CD4-positive, CD25-positive, alpha-beta regulatory T cell (primary cell): Measurements from ENCODE around the gene GALNT11. TPM values are rescaled to one million over a fixed set of nuclear protein-coding genes. Genes with fewer than 3 reads are reported as not detected.

Experiments used
- ATAC-seq, 2 donors: fragments of 150-1000 bp; cut with Tn5 transposase; one replicate each; pipeline ENCODE4 v1.10.0; 2021; ENCODE audit warnings: low read depth in 2 of 2, moderate number of reproducible peaks in 2 of 2, moderate library complexity in 1 of 2
- DNase-seq, 3 donors: peaks; one replicate each; pipeline versions ENCODE4 v3.0.0 to v3.0.0-alpha.2; 2012 to 2022; ENCODE audit warnings: mixed read lengths in 1 of 3
- H3K27ac ChIP-seq: one replicate; pipeline ENCODE4 v1.7.0; 2013; ENCODE audit warnings: mild to moderate bottlenecking, low read length; ENCODE audit not compliant: insufficient read depth, poor library complexity, severe bottlenecking
- H3K27me3 ChIP-seq: one replicate; pipeline ENCODE4 v1.7.0; 2013; ENCODE audit warnings: low read length; ENCODE audit not compliant: control insufficient read depth, insufficient read depth
- H3K36me3 ChIP-seq: one replicate; pipeline ENCODE4 v1.7.0; 2013; ENCODE audit warnings: mild to moderate bottlenecking, low read length, moderate library complexity; ENCODE audit not compliant: control insufficient read depth, insufficient read depth
- H3K4me1 ChIP-seq: 2 replicates; pipeline ENCODE4 v1.7.0; 2013; ENCODE audit warnings: mild to moderate bottlenecking, low read length; ENCODE audit not compliant: insufficient read depth, control insufficient read depth, poor library complexity, severe bottlenecking
- H3K4me3 ChIP-seq: one replicate; pipeline ENCODE4 v1.7.0; 2013; ENCODE audit warnings: low read depth, mild to moderate bottlenecking, low read length, moderate library complexity
- H3K9me3 ChIP-seq, 2 experiments: 1 replicate in 1 of 2; 2 replicates in 1 of 2; pipeline ENCODE4 v1.7.0; 2013; ENCODE audit warnings: low read length in 2 of 2, mild to moderate bottlenecking in 1 of 2, moderate library complexity in 1 of 2; ENCODE audit not compliant: control insufficient read depth in 2 of 2
- H3K27ac Mint-ChIP-seq, 3 donors: one replicate each; pipeline ENCODE4 v1.8.0; 2020 to 2022; ENCODE audit warnings: mild to moderate bottlenecking in 3 of 3, mixed read lengths in 3 of 3, moderate library complexity in 2 of 3
- H3K27me3 Mint-ChIP-seq: one replicate; pipeline ENCODE4 v1.8.0; 2022; ENCODE audit warnings: mild to moderate bottlenecking, mixed read lengths
- H3K36me3 Mint-ChIP-seq: one replicate; pipeline ENCODE4 v1.8.0; 2020; ENCODE audit warnings: mixed read lengths
- H3K4me1 Mint-ChIP-seq, 4 donors: one replicate each; pipeline ENCODE4 v1.8.0; 2020 to 2022; ENCODE audit warnings: mixed read lengths in 4 of 4, mild to moderate bottlenecking in 1 of 4
- H3K4me3 Mint-ChIP-seq, 4 donors: one replicate each; pipeline ENCODE4 v1.8.0; 2020 to 2022; ENCODE audit warnings: mild to moderate bottlenecking in 4 of 4, mixed read lengths in 4 of 4, moderate library complexity in 3 of 4
- H3K9me3 Mint-ChIP-seq, 7 donors: one replicate each; pipeline ENCODE4 v1.8.0; 2020 to 2022; ENCODE audit warnings: mixed read lengths in 7 of 7, mild to moderate bottlenecking in 3 of 7, moderate library complexity in 2 of 7
- polyA plus RNA-seq, 4 donors: library from polyadenylated mRNA; unstranded; fragments of 300-500 nt; fragmentation: Illumina TruSeq; gene quantifications; one replicate each; pipeline ENCODE4 v1.2.3, GENCODE V29; 2021
- total RNA-seq: library from RNA; stranded (reverse); gene quantifications from one replicate; pipeline ENCODE4 v1.2.3, GENCODE V29; 2022

The GALNT11 gene
- total and polyA plus RNA-seq, 5 donors from 2014 or later = 22.5 to 27.1 (median 25.4) TPM

DNA sequence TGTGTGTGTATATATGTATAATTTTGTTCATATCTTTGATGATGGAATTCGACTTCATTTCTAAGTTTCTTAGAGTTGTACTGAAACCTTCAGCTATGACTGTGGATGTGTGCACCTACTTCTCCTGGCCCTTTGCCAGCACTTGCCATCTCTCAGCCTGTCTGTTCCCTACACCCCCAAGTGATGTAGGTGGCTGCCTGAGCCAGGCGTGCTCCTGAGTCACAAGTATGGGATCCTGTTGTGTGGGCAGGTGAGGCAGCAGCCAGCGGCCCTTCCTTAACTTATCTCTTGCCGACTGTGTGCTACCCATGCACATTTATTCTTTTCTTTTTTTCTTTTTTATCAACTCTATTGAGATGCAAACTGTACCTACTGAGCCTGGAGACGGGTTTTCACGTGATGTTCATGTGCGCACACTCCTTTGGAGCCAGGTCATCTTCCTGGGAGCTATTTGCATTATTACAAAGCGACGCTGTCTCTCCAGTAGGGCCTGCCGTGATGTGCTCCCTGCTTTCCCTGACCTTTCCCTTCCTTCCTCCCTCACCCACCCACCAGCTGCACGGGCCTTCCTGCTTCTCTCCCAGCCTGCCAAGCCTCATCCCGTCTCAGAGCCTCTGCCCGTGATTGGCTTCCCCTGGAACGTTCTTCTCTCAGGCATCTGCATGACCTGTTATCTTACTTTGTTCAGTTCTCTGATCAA is 31.3 kb upstream of the GALNT11 start:
- Mint-ChIP-seq H3K36me3 (no peaks in the 10 kb centered on the region), H3K9me3 (no peaks in the 10 kb centered on the region), H3K27ac (peak overlapping the region in 1 of 3 donors; percentile 90), H3K4me3 (no peak overlapping the region), H3K4me1 (peaks cover 0 to 9% (median 3%) of the 10 kb centered on the region in 4 donors), H3K27me3 (peaks cover 44% of the 10 kb centered on the region)
- H3K4me1 ChIP-seq = peaks cover 3% of the 10 kb centered on the region
- H3K9me3 ChIP-seq = no peaks in the 10 kb centered on the region
- peaks cover 4% of the 10 kb centered on the region for H3K27me3 ChIP-seq
- H3K36me3 ChIP-seq = no peaks in the 10 kb centered on the region
- H3K4me3 ChIP-seq = no peak overlapping the region
- no peak overlapping the region for H3K27ac ChIP-seq
- DNase-seq (no peak), ATAC-seq (no peak)

DNA sequence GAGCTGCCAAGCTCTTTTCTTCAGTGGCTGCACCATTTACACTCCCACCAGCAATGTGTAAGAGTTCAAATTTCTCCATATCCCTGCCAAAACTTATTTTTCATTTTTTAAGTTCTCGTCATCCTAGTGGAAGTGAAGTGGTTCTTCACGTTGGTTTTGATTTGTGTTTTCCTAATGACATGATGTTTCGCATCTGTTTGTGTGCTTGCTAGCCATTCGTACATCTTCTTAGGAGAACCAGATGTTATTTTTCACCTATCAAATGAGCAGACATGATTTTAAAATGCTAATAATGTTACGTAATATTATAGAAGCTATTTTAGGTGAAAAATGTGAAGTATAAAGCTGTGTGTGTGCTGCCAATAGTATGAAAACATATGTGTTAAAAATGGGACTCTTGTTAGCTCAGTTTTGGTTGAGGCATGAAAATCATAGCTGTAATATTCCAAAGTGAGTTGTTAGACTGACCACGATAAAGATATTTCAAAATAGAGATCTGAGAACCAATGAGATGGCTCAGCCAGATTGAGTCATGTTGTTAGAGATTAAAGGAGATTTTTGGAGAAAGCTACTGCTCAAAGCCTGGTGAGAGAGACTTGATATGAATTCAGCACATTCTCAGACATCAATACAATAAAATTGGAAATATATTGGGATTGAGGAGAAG is 25.9 kb upstream of the GALNT11 start:
- H3K4me3 Mint-ChIP-seq = no peak overlapping the region
- no peak for ATAC-seq
- no peaks in the 10 kb centered on the region for H3K4me1 ChIP-seq

DNA sequence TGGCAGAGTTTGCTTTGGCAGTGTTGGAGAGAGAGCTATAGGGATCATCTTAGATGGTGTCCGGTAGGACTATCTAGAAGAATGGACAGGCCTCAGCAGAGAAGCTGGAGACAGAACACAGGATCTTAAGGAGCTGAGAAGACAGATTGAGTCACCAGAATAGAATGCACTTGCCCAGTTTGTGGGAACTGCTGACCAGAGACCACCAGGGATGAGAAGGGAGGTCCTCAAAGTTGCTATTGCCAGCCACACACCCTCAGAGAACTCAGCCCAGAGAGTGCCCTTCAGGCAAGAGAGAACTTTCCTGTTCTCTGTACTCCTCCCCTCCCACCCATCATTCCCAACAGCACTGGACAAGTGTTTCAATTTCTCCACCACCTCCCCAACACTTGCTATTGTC is 25.3 kb upstream of the GALNT11 start:
- no peaks in the 10 kb centered on the region for H3K9me3 ChIP-seq
- H3K27me3 ChIP-seq = peaks cover 7% of the 10 kb centered on the region
- no peak overlapping the region for H3K4me3 Mint-ChIP-seq
- H3K27me3 Mint-ChIP-seq = peaks cover 35% of the 10 kb centered on the region
- no peaks in the 10 kb centered on the region for H3K4me1 Mint-ChIP-seq
- peaks cover 0 to 3% (median 0%) of the 10 kb centered on the region in 7 donors for H3K9me3 Mint-ChIP-seq
- no peaks in the 10 kb centered on the region for H3K4me1 ChIP-seq
- H3K36me3 Mint-ChIP-seq = no peaks in the 10 kb centered on the region
- H3K36me3 ChIP-seq = no peaks in the 10 kb centered on the region
- ATAC-seq (no peak), DNase-seq (no peak)
- H3K27ac Mint-ChIP-seq = no peak overlapping the region
- no peak overlapping the region for H3K4me3 ChIP-seq
- no peak overlapping the region for H3K27ac ChIP-seq

More for the DNA sequence above, 25.9 kb upstream of the GALNT11 start:
- peaks cover 0 to 2% (median 0%) of the 10 kb centered on the region in 7 donors for H3K9me3 Mint-ChIP-seq
- H3K36me3 Mint-ChIP-seq = no peaks in the 10 kb centered on the region
- no peak overlapping the region for H3K27ac ChIP-seq
- no peak for DNase-seq
- no peak overlapping the region for H3K27ac Mint-ChIP-seq
- H3K27me3 ChIP-seq = peaks cover 7% of the 10 kb centered on the region
- no peaks in the 10 kb centered on the region for H3K9me3 ChIP-seq
- peaks cover 34% of the 10 kb centered on the region for H3K27me3 Mint-ChIP-seq
- H3K4me1 Mint-ChIP-seq = no peaks in the 10 kb centered on the region
- H3K36me3 ChIP-seq = no peaks in the 10 kb centered on the region
- no peak overlapping the region for H3K4me3 ChIP-seq

DNA sequence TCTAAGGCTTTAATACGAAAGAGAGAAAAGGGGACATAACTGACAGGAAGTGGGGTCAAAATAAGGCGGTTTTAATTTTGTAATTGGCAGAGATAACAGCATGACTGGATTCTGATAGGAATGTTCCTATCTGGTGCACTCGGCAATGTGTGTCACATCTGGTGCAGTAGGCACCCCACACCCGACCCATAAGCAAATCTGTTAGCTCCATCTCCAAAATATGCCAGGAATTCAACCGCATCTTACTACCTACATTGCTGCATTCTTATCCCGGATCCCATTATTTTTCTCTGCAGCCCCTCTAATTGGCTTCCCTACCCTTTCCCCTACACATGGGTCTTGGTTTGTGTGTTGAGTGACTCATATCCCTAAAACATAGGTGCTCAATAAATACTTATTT is 19.1 kb upstream of the GALNT11 start:
- peaks cover 31% of the 10 kb centered on the region for H3K27me3 Mint-ChIP-seq
- Histone ChIP-seq H3K27me3 (peaks cover 5% of the 10 kb centered on the region), H3K4me1 (no peaks in the 10 kb centered on the region), H3K36me3 (no peaks in the 10 kb centered on the region), H3K4me3 (no peak overlapping the region), H3K9me3 (no peaks in the 10 kb centered on the region), H3K27ac (no peak overlapping the region)
- H3K36me3 Mint-ChIP-seq = no peaks in the 10 kb centered on the region
- peak overlapping the region in 1 of 3 donors; percentile 57 for H3K27ac Mint-ChIP-seq
- DNase-seq = no peak
- no peaks in the 10 kb centered on the region for H3K4me1 Mint-ChIP-seq
- no peak for ATAC-seq
- H3K9me3 Mint-ChIP-seq = peaks cover 0 to 3% (median 0%) of the 10 kb centered on the region in 7 donors
- no peak overlapping the region for H3K4me3 Mint-ChIP-seq

DNA sequence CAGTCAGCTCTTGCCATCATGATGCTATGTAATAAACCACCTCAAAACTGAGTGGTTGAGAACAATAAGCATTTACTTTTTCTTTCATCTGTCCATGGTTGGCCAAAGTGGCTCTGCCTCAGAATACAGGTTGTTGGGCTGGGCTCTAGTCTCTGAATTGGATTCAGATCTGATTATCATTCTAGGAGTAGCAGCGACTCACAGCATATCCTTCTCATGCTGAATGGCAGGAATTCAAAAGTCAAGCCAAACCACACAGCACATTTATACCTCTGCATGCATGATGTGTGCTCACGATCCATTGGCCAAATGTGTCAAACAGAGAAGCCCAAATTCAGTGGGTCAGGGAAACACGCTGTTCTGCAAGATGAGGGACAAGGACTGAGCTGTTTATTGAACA is 13.6 kb upstream of the GALNT11 start:
- no peak overlapping the region for H3K4me3 Mint-ChIP-seq
- Histone ChIP-seq H3K9me3 (no peaks in the 10 kb centered on the region), H3K4me1 (no peaks in the 10 kb centered on the region), H3K27me3 (peaks cover 2% of the 10 kb centered on the region), H3K36me3 (no peaks in the 10 kb centered on the region), H3K27ac (no peak overlapping the region), H3K4me3 (no peak overlapping the region)
- H3K9me3 Mint-ChIP-seq = no peaks in the 10 kb centered on the region
- peaks cover 13% of the 10 kb centered on the region for H3K27me3 Mint-ChIP-seq
- H3K4me1 Mint-ChIP-seq = no peaks in the 10 kb centered on the region
- no peak for ATAC-seq
- no peak overlapping the region for H3K27ac Mint-ChIP-seq
- H3K36me3 Mint-ChIP-seq = no peaks in the 10 kb centered on the region
- DNase-seq = no peak

DNA sequence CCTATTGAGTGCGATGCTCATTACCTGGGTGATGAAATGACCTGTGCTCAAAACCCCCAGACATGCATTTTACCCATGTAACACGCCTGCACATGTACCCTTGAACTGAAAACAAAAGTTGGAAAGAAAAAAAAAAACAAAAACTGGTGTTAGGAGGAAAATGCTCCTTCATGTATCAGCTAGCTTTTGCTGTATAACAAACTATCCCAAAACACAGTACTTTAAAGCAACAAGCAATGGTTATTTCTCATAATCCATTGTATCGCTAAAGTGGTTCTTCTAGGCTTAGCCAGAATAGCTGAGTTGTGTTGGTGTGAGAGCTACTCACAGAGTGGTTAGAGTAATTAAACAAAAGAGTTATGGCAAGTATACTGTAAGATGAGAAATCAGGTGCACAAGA is 12.2 kb upstream of the GALNT11 start:
- Mint-ChIP-seq H3K9me3 (no peaks in the 10 kb centered on the region), H3K36me3 (no peaks in the 10 kb centered on the region), H3K4me1 (no peaks in the 10 kb centered on the region), H3K27me3 (peaks cover 17% of the 10 kb centered on the region), H3K27ac (no peak overlapping the region), H3K4me3 (no peak overlapping the region)
- no peaks in the 10 kb centered on the region for H3K9me3 ChIP-seq
- ATAC-seq (no peak), DNase-seq (no peak)
- H3K36me3 ChIP-seq = no peaks in the 10 kb centered on the region
- no peaks in the 10 kb centered on the region for H3K4me1 ChIP-seq
- peaks cover 2% of the 10 kb centered on the region for H3K27me3 ChIP-seq
- no peak overlapping the region for H3K4me3 ChIP-seq
- no peak overlapping the region for H3K27ac ChIP-seq

DNA sequence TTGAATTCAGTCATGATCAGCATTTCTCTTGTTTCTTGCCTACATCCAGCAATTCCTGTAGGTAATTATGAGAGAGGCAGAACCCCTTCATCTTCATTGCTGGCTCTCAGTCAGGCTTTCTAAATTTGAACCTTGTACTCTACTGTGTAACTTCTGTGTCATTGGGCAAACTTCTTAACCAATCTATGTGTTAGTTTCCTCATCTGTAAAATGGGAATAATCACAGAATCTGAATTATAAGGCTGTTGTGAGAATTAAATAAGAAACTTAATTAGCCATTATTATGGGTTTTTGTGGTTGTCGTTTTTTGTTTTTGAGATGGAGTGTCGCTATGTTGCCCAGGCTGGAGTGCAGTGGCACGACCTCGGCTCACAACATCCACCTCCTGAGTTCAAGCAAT is 11.5 kb upstream of the GALNT11 start:
- peaks cover 20% of the 10 kb centered on the region for H3K27me3 Mint-ChIP-seq
- no peaks in the 10 kb centered on the region for H3K36me3 Mint-ChIP-seq
- no peaks in the 10 kb centered on the region for H3K4me1 Mint-ChIP-seq

DNA sequence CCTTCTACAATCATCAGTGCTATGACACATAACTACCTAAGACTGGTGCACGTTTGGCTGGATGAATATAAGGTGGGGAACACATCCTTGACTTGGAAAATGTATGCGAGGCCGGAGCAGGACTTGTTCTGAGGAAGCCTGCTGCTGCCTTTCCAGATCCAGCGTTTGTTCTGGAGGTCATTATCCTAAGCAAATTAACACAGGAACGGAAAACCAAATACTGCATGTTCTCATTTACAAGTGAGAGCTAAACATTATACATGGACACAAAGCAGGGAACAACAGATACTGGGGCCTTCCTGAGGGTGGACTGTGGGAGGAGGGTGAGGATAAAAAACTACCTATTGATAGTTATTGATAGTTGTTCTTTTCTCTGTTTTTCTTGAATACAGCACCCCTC is 10.8 kb upstream of the GALNT11 start:
- H3K36me3 ChIP-seq = no peaks in the 10 kb centered on the region
- no peak for ATAC-seq
- peaks cover 25% of the 10 kb centered on the region for H3K27me3 Mint-ChIP-seq
- no peaks in the 10 kb centered on the region for H3K9me3 Mint-ChIP-seq
- no peaks in the 10 kb centered on the region for H3K9me3 ChIP-seq
- no peaks in the 10 kb centered on the region for H3K4me1 Mint-ChIP-seq
- no peak overlapping the region for H3K27ac Mint-ChIP-seq
- no peak overlapping the region for H3K4me3 ChIP-seq
- H3K27ac ChIP-seq = no peak overlapping the region
- no peaks in the 10 kb centered on the region for H3K36me3 Mint-ChIP-seq
- H3K4me1 ChIP-seq = no peaks in the 10 kb centered on the region
- H3K4me3 Mint-ChIP-seq = no peak overlapping the region
- peaks cover 2% of the 10 kb centered on the region for H3K27me3 ChIP-seq
- DNase-seq = no peak

More for the DNA sequence above, 11.5 kb upstream of the GALNT11 start:
- Histone ChIP-seq H3K27ac (no peak overlapping the region), H3K9me3 (no peaks in the 10 kb centered on the region), H3K36me3 (no peaks in the 10 kb centered on the region), H3K27me3 (peaks cover 2% of the 10 kb centered on the region), H3K4me1 (no peaks in the 10 kb centered on the region), H3K4me3 (no peak overlapping the region)
- no peak for ATAC-seq
- no peak overlapping the region for H3K4me3 Mint-ChIP-seq
- H3K27ac Mint-ChIP-seq = no peak overlapping the region
- no peaks in the 10 kb centered on the region for H3K9me3 Mint-ChIP-seq
- DNase-seq = no peak
